HFF-Myc (cell line): ENCODE data around the gene FETUB.
"Not testable (repeated sequence)": the region's sequence is repeated elsewhere in the genome, so short reads cannot be mapped to it uniquely, and the experiment has no call there.

Experiments used
- DNase-seq: peaks from one replicate; pipeline ENCODE4 v3.0.0-alpha.2; 2011; ENCODE audit warnings: low read depth; ENCODE audit errors: extremely low read depth
- H3K4me3 ChIP-seq: replicated peaks from 2 replicates; pipeline ENCODE4 v1.5.1; 2011; ENCODE audit warnings: low read depth, mild to moderate bottlenecking, control low read depth, low read length
- TF ChIP-seq, protein P1 (sequence below): IDR thresholded peaks from 2 replicates; pipeline ENCODE4 v1.5.1; 2012; ENCODE audit warnings: mild to moderate bottlenecking, low read depth, low read length, control low read depth; ENCODE audit errors: missing control alignments

FETUB gene

DNA sequence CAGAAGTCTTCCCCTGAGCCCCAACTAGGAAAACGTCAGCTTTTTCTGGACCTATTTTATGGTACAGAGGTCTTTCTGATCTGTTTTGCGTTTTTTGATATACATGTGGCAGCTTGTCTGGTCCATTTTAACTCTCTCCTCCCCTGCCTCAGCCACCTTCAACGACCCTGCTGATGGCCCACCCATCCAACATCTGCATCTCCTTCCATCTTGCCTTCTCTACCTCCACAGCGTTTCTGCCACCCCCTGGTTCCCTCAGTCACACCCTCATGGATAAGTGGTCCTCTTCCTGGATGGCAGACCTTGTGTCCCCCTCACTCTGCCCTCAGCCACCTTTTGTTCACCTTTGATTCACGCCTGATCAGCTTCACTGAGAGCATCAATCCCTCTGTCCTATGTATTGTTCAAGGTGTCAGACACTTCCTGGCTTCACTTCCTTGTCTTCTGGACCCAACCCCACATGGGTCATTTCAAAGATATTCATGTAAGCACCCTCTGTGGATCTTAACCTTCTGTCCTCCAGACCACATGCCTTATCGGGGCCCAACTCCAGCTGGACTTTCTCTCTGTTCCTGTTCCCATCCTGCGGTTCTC, 13.8 kb upstream of the FETUB start:
- TF ChIP-seq, protein P1, sequence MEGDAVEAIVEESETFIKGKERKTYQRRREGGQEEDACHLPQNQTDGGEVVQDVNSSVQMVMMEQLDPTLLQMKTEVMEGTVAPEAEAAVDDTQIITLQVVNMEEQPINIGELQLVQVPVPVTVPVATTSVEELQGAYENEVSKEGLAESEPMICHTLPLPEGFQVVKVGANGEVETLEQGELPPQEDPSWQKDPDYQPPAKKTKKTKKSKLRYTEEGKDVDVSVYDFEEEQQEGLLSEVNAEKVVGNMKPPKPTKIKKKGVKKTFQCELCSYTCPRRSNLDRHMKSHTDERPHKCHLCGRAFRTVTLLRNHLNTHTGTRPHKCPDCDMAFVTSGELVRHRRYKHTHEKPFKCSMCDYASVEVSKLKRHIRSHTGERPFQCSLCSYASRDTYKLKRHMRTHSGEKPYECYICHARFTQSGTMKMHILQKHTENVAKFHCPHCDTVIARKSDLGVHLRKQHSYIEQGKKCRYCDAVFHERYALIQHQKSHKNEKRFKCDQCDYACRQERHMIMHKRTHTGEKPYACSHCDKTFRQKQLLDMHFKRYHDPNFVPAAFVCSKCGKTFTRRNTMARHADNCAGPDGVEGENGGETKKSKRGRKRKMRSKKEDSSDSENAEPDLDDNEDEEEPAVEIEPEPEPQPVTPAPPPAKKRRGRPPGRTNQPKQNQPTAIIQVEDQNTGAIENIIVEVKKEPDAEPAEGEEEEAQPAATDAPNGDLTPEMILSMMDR = no peak

DNA sequence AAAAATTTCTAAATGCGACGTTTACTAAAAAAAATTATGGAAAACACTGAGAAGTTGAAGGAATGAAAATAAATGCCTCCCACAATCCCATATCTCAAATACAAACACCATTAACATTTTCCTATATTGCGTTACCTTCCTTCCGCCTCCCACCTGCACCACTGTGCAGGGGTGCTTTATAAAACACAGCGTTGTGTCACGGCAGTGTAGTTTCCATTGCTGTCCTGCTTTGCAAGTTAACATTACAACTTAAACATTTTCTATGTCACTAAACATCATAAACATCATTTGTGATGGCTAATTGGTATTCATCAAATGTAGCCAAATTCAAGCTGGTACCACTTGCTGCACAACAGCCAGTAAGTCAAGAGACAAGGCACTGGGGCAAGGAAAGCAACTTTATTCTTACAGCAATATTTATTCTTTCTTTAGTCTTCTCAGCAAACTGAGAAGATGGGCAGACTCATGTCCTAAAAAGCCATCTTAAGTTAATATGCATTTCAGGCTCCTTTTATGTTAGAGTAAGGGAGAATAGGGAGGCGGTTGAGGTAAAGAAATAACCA, 12.3 kb upstream of the FETUB start:
- no peak overlapping the region for H3K4me3 ChIP-seq
- TF ChIP-seq, protein P1 = no peak
- DNase-seq = no peak

More for the DNA sequence above, 13.8 kb upstream of the FETUB start:
- no peak for DNase-seq
- no peak overlapping the region for H3K4me3 ChIP-seq

DNA sequence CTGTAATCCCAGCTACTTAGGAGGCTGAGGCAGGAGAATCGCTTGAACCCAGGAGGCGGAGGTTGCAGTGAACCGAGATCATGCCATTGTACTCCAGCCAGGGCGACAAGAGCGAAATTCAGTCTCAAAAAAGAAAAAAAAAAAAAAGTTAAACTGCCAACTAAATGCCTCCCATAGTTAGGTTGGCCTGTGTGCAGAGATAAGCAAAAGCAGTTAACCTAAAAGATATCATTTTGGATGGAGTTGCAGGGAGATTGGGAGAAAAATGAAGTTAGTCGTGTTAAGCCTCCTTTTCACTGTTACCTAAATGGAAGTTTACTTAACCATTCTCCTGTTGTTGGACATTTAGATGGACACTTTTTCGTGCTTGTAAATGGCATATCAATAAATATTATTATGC, 11.4 kb upstream of the FETUB start:
- no peak overlapping the region for H3K4me3 ChIP-seq
- no peak for DNase-seq
- TF ChIP-seq, protein P1 = no peak

DNA sequence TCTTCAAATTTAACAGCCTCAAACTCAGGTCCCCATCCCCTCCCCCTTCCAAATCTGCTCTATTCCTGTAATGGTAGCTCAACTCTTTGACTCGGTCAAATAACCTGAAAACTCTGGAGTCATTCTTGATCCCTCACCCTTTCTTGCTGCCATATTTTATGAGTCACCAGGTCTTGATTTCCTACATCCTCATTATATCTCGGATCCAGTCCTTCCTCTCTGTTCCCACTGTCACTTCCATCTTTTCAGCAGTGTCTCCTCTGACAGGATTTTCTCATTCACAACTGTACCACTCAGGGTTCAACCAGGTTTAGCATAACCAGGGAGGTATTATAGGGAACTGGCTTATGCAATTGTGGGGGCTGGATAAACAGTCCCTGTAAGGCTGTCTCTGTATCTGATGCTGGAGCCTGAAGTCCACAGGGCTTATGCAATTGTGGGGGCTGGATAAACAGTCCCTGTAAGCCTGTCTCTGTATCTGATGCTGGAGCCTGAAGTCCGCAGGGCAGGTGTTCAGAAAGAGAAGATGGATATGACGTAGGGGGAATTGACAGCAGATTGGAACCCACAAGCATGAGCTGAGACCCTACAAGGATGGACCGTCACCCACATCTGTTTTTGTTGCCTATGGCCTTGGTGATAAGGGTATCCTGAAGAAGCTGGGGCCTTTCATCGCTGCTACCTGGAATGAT, 9.1 kb upstream of the FETUB start:
- H3K4me3 ChIP-seq = no peak overlapping the region
- no peak for DNase-seq
- TF ChIP-seq, protein P1 = no peak

DNA sequence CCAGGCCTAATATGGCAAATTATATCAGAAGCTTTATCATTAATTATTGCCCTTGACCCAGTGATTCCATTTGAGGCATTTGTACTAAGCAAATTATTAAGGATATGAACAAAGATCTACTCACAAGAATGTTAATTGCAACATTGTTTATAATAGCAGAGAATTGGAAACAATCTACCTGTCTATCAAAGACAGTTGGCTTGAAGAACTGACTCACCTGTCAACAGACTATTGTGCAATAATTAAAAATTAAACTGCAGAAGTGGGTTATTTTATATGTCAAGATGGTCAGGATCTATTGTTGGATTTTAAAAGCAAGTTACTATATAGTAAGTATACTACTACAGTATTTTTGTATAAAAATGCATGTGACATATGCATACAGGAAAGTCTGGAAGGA, 6.7 kb upstream of the FETUB start:
- no peak for DNase-seq
- TF ChIP-seq, protein P1 = no peak
- H3K4me3 ChIP-seq = no peak overlapping the region

DNA sequence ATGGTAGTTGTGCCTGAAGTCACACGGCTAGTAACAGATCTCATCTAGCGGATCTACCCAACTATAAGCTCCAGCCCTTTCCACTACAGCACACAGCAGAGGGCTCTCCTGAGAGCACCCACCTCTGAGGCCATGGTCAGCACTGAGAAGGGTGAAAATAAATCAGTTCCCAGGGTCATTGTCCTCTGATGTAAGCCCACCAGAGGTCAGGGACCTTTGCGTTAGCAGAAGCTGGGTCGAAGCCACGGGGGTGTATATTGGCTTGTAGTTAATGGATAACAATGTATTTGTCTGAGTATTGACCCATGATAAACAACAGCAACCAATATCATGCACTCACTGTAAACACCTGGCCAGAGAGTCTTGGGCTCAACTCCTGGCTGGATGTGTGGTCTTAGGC, 6.0 kb upstream of the FETUB start:
- not testable (repeated sequence) for H3K4me3 ChIP-seq, DNase-seq

DNA sequence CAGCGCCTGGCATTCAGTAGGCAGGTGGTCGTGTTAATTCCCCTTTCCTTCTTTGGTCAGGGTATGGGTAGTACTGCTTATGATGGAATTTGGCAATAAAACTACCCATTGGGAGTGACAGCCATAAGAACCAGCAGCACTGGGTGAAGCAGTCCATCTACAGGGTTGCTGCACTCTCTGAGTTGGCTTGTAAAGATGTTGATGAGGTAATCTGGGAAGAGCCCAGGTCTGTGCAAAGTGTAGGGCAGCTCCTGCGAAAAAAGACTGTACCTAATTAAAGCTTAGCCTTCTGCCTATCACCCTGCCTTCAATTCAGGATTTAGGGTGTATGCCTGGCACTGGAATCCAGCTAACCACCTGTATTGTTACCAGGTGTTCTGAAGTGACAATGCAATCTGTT, 4.7 kb upstream of the FETUB start:
- no peak for DNase-seq
- no peak overlapping the region for H3K4me3 ChIP-seq
- TF ChIP-seq, protein P1 = no peak
